Stimulated activated CD4-positive, alpha-beta T cell treated with anti-CD3 and anti-CD28 coated beads, Interleukin-2, amount 100 ng/mL, for 4 hours (primary cell): ENCODE measurements around the gene KRTAP13-1.

Experiments used
- DNase-seq: peaks from one replicate; pipeline ENCODE4 v3.0.0-alpha.2; 2020; ENCODE audit warnings: low read depth

The KRTAP13-1 gene, protein sequence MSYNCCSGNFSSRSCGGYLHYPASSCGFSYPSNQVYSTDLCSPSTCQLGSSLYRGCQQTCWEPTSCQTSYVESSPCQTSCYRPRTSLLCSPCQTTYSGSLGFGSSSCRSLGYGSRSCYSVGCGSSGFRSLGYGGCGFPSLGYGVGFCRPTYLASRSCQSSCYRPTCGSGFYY

GRCh38 chr21:30395731-30396130 lies at the start of gene KRTAP13-1:
Gene KRTAP13-1 (plus strand): TSS chr21:30396031. CDS start chr21:30396087, 56 bp downstream.
- DNase-seq = no peak

GRCh38 chr21:30348506-30348905 lies 47.3 kb upstream of the KRTAP13-1 start, which contains the start of gene KRTAP23-1:
Gene KRTAP23-1 (minus strand): TSS chr21:30348606. CDS start chr21:30348606, 0 bp downstream.
- no peak for DNase-seq

DNA sequence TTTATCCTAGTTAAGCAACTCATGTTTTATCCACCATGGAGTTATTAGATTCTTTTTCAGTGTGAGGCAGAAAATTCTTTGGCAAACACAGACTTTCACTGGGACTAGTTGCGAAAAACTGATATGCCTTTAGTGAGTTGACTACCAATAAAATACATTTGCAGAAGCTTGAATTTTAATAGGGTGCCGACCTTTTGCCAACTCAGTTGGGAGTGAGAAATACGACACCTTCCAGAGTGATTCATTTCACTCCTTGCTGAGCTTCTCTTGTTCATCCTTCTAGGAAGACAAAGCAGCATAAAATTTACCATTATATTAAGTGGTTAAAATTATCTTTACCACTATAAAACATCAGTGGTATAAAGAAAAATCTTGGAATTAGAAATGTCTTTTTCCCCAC lies 46.3 kb upstream of the KRTAP13-1 start:
- no peak for DNase-seq

GRCh38 chr21:30351534-30351933 lies 44.3 kb upstream of the KRTAP13-1 start:
- DNase-seq = no peak

- DNase-seq = no peak
Observed at GRCh38 chr21:30354308-30355005, 41.4 kb upstream of the KRTAP13-1 start.

GRCh38 chr21:30355906-30356305 lies 39.9 kb upstream of the KRTAP13-1 start:
- no peak for DNase-seq

GRCh38 chr21:30372139-30372770 lies 23.6 kb upstream of the KRTAP13-1 start, which contains the start of gene KRTAP13-2:
Gene KRTAP13-2 (minus strand): TSS chr21:30372271. CDS start chr21:30372213, 58 bp downstream.
- no peak for DNase-seq

- DNase-seq = no peak
Observed at GRCh38 chr21:30382201-30382600, 13.6 kb upstream of the KRTAP13-1 start.

DNA sequence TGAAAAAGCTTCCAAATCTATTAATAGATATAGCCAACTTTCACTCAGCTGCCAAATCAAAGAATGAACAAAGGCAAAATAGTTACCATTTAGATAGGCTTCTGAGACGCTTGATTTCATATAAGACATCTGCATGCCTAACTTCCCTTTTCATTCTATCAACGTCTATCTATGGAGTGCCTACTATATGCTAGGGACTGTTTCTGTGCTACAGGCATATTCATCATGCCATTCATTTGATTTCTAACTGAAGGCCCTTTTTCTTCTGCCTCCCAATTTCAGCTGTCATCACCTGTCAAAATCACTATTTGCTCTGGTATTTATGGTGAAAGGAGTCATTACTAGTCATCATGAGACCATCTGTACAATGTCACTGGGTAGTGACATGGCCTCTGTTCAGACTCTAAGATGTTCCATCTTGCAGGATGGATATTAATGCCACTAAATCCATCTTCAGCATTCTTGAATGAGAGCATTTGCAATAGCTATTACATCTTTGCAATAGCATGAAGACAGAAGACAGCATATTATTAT lies 4.3 kb upstream of the KRTAP13-1 start:
- no peak for DNase-seq

- DNase-seq = no peak
Observed at GRCh38 chr21:30408782-30409494, 13.1 kb downstream of the KRTAP13-1 start.

DNA sequence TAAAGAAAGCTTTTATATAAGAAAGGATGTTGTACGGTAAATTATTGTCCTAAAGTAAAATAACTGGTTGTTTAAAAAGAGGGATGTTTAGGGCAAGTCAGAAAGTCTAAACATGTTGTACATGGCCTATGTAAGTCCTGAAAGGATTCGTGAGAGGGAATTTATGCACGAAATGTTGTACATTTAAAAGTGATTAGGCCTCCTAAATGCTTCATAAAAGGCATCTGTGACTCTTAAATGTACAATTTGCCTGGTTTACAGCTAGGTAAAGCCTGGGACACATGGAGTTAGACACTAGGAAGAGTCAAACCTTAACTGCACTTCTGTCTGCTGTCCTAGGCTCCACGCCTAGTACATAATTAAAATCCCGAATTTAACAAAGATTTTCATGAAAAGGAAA lies 20.2 kb downstream of the KRTAP13-1 start:
- DNase-seq = no peak

DNA sequence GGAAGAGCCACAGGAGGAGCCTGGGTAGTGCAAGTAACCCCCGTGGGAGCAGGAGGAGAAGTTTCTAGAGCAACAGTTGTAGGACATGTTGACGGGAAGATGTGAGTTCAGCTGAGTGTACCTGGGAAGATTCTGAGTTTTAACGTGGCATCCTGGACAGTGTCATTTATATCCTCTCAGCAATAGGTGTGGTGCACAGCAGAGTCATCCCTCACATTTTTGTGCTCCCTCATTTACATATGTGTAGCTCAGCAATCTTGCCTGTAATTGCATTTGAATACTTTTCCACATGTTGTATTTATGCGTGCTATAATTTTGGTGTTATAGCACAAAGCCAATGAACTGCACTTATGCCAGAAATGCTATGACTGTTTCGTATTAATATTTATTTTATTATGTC lies 30.0 kb downstream of the KRTAP13-1 start, which contains the start of gene KRTAP13-3:
Gene KRTAP13-3, minus strand, starts transcription at position 101 of the 400 bp plus-strand sequence. Its CDS starts 14 bp downstream, at position 87.
- DNase-seq = no peak

DNA sequence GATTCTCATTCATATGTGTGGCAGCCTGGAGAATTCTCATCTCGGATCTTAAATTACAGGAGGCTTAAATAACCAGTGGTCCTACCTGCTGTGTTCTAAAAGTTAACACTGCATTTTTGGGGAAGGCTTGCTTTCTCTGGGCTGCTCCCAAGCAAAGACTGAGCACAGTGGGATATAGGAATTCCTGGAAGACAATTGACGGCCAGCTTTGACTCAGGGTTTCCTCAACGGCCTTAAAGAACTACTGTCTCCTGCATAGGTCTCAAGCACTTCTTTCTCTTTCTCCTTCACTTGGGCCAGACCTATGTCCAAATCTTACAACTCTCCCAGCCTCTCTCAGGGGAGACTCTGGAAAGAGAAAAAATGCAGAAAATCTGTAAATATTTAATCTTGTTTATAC lies 30.9 kb downstream of the KRTAP13-1 start:
- DNase-seq = no peak

DNA sequence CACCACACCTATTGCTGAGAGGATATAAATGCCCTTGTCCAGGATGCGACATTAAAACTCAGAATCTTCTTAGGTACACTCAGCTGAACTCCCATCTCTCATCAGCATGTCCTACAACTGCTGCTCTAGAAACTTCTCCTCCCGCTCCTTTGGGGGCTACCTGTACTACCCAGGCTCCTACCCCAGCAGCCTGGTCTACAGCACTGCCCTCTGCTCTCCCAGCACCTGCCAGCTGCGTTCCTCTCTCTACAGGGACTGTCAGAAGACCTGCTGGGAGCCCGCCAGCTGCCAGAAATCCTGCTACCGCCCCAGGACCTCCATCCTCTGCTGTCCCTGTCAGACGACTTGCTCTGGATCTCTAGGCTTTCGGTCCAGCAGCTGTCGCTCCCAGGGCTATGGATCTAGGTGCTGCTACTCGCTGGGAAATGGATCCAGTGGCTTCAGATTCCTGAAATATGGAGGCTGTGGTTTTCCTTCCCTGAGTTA lies 34.4 kb downstream of the KRTAP13-1 start, which contains the start of gene KRTAP13-4:
Gene KRTAP13-4, plus strand, starts transcription at position 51 of the 486 bp plus-strand sequence. Its CDS starts 56 bp downstream, at position 107.
- DNase-seq = no peak

DNA sequence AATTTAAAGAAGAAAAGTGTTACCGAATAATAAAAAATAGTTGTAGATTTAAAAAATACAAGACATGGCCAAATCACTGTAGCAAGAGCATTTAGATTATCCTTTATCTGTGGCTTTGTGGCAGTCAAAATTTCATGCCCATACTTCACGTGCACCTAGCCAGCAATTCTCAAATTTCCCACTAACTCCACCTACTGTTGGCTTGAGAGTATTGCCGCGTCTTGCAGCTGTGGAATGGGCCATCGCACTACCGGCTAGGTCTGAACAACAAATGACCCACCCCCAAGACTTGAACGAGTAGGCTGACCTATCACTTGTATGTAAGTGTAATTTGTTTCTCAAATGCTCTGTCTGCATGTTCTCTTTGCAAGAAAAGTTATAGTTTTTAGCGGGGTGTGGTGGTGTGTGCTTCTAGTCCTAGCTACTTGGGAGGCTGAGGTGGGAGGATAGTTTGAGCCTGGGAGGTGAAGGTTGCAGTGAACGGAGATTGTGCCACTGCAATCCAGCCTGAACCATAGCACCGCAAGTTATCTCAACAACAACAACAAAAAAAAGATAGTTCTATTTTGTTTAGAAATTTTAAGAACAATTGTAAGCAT lies 38.3 kb downstream of the KRTAP13-1 start:
- DNase-seq = no peak

DNA sequence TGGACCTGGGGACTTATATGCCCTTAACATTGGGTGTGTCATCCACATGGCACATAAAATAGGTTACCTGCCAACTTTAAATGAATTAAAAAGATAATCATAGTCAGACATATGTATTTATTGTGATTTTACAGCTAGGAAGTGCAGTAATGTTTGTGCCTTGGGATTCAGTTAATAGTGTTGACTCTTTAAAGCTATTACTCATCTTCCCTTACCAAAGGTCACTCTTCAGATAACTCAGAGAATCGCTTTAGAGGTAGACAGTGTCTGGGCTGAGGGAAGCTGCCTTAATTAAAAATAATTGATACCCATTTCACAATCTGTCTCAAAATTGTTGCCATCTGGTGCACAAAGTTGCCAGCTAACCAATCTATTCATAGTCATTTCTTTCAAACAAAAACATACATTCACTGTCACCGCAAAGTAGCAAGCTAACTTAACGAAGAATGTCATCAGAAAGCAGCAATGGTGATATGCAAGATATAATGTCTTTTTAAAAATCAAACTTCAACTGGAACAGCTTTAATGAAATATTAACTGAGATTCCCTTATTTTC lies 41.3 kb downstream of the KRTAP13-1 start:
- DNase-seq = no peak

- DNase-seq = no peak
Observed at GRCh38 chr21:30439975-30440374, 44.1 kb downstream of the KRTAP13-1 start, which contains the start of gene KRTAP15-1. Gene KRTAP15-1 (plus strand): TSS chr21:30440275. CDS start chr21:30440328, 53 bp downstream.

DNA sequence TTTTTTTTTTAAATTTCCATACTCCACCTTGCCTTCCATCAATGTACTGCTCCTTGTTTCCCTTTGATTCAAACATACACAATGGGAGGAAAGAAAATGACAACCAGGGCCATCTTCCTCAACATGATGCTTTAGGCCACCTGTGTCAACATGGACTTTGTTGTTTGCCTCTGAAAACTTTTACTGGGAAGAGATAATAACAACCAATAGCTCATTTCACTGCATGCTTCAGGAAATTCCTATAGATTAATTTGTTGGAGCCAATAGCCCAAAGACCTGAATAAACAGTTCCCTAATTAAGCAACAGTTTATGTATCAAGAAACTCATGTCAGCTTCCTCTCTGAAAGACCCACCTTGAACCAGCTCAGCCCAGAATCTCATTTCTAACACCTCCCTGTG lies 47.4 kb downstream of the KRTAP13-1 start:
- no peak for DNase-seq

DNA sequence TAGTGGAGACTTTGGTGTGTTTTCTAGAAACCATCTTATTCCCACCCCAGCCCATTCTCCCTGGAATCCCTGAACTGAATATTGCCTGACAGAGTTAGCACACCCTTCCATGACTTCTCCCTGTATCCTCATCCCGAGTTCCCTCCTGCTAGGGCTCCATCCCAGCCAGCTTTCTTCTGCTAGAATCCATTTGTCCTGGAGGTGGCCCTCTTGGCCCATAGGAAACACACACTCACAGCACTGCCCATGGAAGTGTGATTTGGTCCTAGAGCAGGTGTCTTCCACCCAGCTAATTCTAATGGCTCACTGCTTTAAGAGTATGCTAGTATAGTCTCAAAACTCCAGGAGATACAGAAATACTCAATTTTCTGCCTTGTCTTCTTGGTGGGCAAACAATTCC lies 48.4 kb downstream of the KRTAP13-1 start:
- DNase-seq = no peak
